ENCODE measurements around the gene ROBO1.

The ROBO1 gene

DNA sequence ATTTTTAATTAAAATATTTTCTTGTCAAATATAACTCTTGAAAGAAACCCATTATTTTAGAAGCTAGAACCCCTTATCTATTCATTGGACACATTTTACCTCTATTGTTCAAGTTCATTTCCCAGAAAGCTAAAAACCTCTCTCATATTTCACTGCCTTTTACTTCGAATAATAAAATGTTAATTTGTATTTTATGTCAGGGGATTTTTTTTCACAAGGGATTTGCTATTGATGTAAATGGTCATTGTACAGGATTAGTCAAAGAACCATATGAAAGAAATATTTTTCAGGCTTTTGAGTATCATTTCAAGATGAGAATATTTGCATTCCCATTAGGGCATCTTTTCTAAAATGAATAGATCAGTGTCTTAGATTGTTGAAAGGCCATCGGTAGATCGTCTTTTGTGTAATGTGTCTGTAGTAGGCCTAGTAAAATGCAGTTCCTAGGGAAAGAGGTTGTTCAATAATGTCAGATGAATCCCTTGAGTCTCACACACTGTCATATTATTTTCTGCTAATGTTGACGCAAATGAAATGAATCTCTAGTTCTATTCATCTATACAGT is 114.5 kb downstream of the ROBO1 start:
- H3K4me3 ChIP-seq (ENCODE audit: low read depth, low read length): no peak overlapping the region
- TF ChIP-seq, protein P1, sequence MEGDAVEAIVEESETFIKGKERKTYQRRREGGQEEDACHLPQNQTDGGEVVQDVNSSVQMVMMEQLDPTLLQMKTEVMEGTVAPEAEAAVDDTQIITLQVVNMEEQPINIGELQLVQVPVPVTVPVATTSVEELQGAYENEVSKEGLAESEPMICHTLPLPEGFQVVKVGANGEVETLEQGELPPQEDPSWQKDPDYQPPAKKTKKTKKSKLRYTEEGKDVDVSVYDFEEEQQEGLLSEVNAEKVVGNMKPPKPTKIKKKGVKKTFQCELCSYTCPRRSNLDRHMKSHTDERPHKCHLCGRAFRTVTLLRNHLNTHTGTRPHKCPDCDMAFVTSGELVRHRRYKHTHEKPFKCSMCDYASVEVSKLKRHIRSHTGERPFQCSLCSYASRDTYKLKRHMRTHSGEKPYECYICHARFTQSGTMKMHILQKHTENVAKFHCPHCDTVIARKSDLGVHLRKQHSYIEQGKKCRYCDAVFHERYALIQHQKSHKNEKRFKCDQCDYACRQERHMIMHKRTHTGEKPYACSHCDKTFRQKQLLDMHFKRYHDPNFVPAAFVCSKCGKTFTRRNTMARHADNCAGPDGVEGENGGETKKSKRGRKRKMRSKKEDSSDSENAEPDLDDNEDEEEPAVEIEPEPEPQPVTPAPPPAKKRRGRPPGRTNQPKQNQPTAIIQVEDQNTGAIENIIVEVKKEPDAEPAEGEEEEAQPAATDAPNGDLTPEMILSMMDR (IDR thresholded peaks at IDR 0.05; ENCODE audit: low read depth, low read length): no peak

DNA sequence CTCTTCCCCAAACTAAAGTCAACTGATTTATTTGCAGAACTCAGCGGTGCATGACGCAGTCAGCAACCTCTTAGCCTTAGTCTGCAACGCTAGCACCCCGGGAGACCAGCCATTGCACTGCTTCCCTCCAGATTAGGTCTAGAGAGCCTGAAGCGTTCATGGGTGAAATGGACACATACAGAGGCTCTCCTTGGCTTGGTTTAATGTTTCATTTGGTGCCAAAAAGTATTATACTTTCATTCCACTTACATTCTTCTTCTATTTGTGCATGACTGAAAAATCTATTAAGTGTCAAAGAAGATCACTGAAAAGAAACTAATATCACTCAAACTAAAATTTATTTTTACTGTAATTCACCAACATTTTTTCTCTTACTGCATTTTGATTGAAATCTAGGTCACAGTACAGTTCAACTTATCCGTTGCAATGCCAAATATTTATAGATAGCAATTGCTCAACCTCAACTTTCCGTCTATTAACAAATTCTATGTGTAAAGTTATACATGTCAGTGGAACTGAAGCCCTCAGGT is 116.2 kb downstream of the ROBO1 start:
- TF ChIP-seq, protein P1 (IDR thresholded peaks at IDR 0.05; ENCODE audit: low read depth, low read length): no peak

DNA sequence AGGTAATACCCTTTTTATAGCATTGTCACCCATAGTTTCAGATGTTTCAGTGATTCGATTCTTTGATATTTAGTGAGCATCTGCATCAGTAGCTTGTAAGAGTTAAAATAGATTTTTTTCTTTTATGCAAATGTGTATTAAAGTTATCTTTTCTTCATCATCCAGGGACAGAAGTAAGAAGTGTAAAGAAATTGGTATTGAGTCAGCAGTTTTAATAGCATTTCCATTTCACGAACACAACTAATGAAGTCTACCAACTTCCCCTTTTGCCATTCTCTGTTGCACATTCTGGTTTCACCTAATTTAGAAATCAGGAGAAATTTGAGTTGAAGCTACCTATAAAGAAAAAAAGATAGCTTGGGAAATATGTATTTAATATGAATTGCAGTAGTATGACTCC is 127.9 kb downstream of the ROBO1 start:
- no peak overlapping the region for H3K4me3 ChIP-seq (ENCODE audit: low read depth, low read length)
- TF ChIP-seq, protein P1 (IDR thresholded peaks at IDR 0.05; ENCODE audit: low read depth, low read length): no peak

More for the DNA sequence above, 116.2 kb downstream of the ROBO1 start:
- no peak overlapping the region for H3K4me3 ChIP-seq (ENCODE audit: low read depth, low read length)

DNA sequence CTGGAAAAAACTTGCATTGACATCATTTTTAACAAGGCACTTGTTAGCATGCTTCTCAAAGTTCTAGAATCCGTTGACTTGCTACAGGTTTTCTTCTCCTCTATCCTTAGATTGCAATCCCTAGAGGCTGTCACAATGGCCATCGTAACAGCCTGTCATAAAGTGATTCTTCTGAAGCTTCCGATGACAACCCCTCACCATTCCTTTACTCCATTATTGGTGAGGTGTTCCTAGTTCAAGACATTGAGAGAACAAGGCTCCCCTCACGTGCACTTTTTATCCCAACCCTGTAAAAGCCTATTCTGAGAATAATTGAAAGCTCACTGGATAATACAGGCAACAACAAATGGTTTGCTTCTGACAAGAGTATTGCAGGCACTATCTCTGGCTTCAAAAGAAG is 131.4 kb downstream of the ROBO1 start:
- TF ChIP-seq, protein P1 (IDR thresholded peaks at IDR 0.05; ENCODE audit: low read depth, low read length): no peak

DNA sequence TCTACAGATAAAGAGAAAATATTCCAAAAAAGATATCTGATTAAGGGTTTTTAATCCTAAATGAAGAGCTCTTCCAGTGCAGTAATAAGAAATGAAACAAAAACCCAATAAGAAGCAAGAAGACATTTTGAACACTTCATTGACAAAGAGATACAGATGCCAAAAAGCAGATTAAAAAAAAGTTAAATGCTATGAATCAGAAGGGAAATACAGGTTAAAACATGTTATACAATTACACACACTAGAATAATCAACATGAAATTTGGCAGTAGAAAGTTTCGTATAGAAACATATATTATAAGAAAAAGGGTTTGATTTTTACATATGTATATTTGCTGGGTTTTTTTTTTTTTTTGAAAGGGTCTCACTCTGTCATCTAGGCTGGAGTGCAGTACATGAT is 135.0 kb downstream of the ROBO1 start:
- no peak overlapping the region for H3K4me3 ChIP-seq (ENCODE audit: low read depth, low read length)
- TF ChIP-seq, protein P1 (IDR thresholded peaks at IDR 0.05; ENCODE audit: low read depth, low read length): no peak

More for the DNA sequence above, 131.4 kb downstream of the ROBO1 start:
- no peak overlapping the region for H3K4me3 ChIP-seq (ENCODE audit: low read depth, low read length)

DNA sequence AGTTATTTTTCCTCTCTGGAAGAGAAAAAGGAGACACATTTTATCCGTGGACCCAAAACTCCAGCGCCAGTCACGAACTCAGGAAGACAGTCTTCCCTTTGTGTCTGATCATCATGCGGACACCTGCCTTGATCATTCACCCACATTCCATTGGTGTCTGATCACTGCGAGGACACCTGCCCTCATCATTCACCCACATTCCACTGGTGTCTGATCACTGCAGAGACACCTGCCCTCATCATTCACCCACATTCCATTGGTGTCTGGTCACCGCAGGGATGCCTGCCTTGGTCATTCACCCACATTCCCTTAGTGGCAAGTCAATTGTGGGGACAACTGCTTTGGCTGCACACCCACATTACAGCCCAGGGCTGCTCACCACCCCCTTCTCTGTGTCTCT is 148.9 kb downstream of the ROBO1 start:
- no peak overlapping the region for H3K4me3 ChIP-seq (ENCODE audit: low read depth, low read length)
- TF ChIP-seq, protein P1 (IDR thresholded peaks at IDR 0.05; ENCODE audit: low read depth, low read length): no peak

DNA sequence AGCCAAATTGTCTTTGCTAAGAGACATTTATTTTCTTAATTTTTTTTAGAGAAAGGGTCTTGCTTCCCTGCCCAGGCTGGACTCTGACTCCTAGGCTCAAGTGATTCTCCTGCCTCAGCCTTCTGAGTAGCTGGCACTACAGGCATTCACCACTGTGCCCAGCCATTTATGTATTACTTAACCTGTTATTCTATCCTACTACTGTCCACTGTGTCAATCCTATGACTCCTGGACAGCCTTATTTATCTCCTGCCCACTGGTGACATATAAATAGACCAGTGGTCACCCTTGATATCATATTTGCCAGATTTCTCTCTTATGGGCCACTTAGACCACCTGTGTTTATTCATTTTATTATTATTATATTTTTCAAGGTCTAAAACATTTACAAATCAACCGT is 161.4 kb downstream of the ROBO1 start:
- TF ChIP-seq, protein P1 (IDR thresholded peaks at IDR 0.05; ENCODE audit: low read depth, low read length): no peak
- H3K4me3 ChIP-seq (ENCODE audit: low read depth, low read length): no peak overlapping the region
